ENCODE measurements around the gene RREB1.

- TF ChIP-seq, protein P1, sequence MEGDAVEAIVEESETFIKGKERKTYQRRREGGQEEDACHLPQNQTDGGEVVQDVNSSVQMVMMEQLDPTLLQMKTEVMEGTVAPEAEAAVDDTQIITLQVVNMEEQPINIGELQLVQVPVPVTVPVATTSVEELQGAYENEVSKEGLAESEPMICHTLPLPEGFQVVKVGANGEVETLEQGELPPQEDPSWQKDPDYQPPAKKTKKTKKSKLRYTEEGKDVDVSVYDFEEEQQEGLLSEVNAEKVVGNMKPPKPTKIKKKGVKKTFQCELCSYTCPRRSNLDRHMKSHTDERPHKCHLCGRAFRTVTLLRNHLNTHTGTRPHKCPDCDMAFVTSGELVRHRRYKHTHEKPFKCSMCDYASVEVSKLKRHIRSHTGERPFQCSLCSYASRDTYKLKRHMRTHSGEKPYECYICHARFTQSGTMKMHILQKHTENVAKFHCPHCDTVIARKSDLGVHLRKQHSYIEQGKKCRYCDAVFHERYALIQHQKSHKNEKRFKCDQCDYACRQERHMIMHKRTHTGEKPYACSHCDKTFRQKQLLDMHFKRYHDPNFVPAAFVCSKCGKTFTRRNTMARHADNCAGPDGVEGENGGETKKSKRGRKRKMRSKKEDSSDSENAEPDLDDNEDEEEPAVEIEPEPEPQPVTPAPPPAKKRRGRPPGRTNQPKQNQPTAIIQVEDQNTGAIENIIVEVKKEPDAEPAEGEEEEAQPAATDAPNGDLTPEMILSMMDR (IDR thresholded peaks at IDR 0.05; ENCODE audit: poor library complexity, severe bottlenecking): no peak
- TF ChIP-seq, protein P2, sequence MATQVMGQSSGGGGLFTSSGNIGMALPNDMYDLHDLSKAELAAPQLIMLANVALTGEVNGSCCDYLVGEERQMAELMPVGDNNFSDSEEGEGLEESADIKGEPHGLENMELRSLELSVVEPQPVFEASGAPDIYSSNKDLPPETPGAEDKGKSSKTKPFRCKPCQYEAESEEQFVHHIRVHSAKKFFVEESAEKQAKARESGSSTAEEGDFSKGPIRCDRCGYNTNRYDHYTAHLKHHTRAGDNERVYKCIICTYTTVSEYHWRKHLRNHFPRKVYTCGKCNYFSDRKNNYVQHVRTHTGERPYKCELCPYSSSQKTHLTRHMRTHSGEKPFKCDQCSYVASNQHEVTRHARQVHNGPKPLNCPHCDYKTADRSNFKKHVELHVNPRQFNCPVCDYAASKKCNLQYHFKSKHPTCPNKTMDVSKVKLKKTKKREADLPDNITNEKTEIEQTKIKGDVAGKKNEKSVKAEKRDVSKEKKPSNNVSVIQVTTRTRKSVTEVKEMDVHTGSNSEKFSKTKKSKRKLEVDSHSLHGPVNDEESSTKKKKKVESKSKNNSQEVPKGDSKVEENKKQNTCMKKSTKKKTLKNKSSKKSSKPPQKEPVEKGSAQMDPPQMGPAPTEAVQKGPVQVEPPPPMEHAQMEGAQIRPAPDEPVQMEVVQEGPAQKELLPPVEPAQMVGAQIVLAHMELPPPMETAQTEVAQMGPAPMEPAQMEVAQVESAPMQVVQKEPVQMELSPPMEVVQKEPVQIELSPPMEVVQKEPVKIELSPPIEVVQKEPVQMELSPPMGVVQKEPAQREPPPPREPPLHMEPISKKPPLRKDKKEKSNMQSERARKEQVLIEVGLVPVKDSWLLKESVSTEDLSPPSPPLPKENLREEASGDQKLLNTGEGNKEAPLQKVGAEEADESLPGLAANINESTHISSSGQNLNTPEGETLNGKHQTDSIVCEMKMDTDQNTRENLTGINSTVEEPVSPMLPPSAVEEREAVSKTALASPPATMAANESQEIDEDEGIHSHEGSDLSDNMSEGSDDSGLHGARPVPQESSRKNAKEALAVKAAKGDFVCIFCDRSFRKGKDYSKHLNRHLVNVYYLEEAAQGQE (IDR thresholded peaks at IDR 0.05; ENCODE audit: borderline replicate concordance): no peak
- no peak for TF ChIP-seq MXI1 (conservative IDR thresholded peaks at IDR 0.05; ENCODE audit: poor library complexity, severe bottlenecking)
- TF ChIP-seq POLR2AphosphoS5 (IDR thresholded peaks at IDR 0.05): no peak
- TF ChIP-seq TAF1 (IDR thresholded peaks at IDR 0.05; ENCODE audit: low read depth): no peak
- no peak for TF ChIP-seq SMC3 (conservative IDR thresholded peaks at IDR 0.05; ENCODE audit: poor library complexity)
- TF ChIP-seq EZH2 (IDR thresholded peaks at IDR 0.05; ENCODE audit: borderline replicate concordance, insufficient read depth, low read length, poor library complexity, severe bottlenecking): no peak
- no peak for TF ChIP-seq EP300 (conservative IDR thresholded peaks at IDR 0.05; ENCODE audit: poor library complexity, severe bottlenecking)
- no peak for TF ChIP-seq RAD21 (conservative IDR thresholded peaks at IDR 0.05)
These were observed 20.7 kb upstream of the RREB1 start for GRCh38 chr6:7087066-7087465.
